GM19351 (cell line): ENCODE measurements around the gene CHST11.
A peak's percentile ranks its signal among the peaks of the same experiment; 100 is the strongest.

Source experiments
- ATAC-seq: cut with Tn5 transposase; IDR thresholded peaks from one replicate; pipeline ENCODE4 v1.9.1; 2021; ENCODE audit warnings: mild to moderate bottlenecking, moderate library complexity; ENCODE audit not compliant: unreplicated experiment

CHST11 gene

GRCh38 chr12:104748356-104748755 lies 291.6 kb downstream of the CHST11 start:
- no peak for ATAC-seq

GRCh38 chr12:104748790-104749189 lies 292.0 kb downstream of the CHST11 start:
- ATAC-seq: no peak

- ATAC-seq: no peak
Measured at GRCh38 chr12:104749545-104749944, 292.8 kb downstream of the CHST11 start.

- peak; percentile 71 for ATAC-seq
Measured at GRCh38 chr12:104750061-104750460, 293.3 kb downstream of the CHST11 start.

GRCh38 chr12:104751120-104751519 lies 294.4 kb downstream of the CHST11 start:
- no peak for ATAC-seq

- ATAC-seq: peak; percentile 80
Measured at GRCh38 chr12:104751594-104751993, 294.8 kb downstream of the CHST11 start.

- no peak for ATAC-seq
Measured at GRCh38 chr12:104752016-104752415, 295.3 kb downstream of the CHST11 start.

GRCh38 chr12:104752881-104753280 lies 296.1 kb downstream of the CHST11 start:
- no peak for ATAC-seq

- ATAC-seq: no peak
Measured at GRCh38 chr12:104756901-104757300, 300.2 kb downstream of the CHST11 start.

GRCh38 chr12:104758771-104759170 lies 302.0 kb downstream of the CHST11 start:
- ATAC-seq: no peak

- no peak for ATAC-seq
Measured at GRCh38 chr12:104761091-104761490, 304.3 kb downstream of the CHST11 start.

- ATAC-seq: no peak
Measured at GRCh38 chr12:104761611-104762010, 304.9 kb downstream of the CHST11 start.

- no peak for ATAC-seq
Measured at GRCh38 chr12:104763168-104763805, 306.5 kb downstream of the CHST11 start.

GRCh38 chr12:104764225-104765091 lies 307.7 kb downstream of the CHST11 start:
- ATAC-seq: peak; percentile 50

- ATAC-seq: no peak
Measured at GRCh38 chr12:104767261-104767660, 310.5 kb downstream of the CHST11 start.

GRCh38 chr12:104768033-104768432 lies 311.3 kb downstream of the CHST11 start:
- ATAC-seq: no peak

- no peak for ATAC-seq
Measured at GRCh38 chr12:104769144-104769561, 312.4 kb downstream of the CHST11 start.

- no peak for ATAC-seq
Measured at GRCh38 chr12:104772336-104772735, 315.6 kb downstream of the CHST11 start.

GRCh38 chr12:104775731-104776231 lies 319.0 kb downstream of the CHST11 start:
- ATAC-seq: no peak

- no peak for ATAC-seq
Measured at GRCh38 chr12:104779134-104779533, 322.4 kb downstream of the CHST11 start.

GRCh38 chr12:104782296-104782695 lies 325.5 kb downstream of the CHST11 start:
- ATAC-seq: no peak

- ATAC-seq: no peak
Measured at GRCh38 chr12:104784592-104784991, 327.8 kb downstream of the CHST11 start.
